Panc1 (cell line): ENCODE results near the gene LVRN. TPM values are rescaled to one million over a fixed set of nuclear protein-coding genes. Genes with fewer than 3 reads are reported as not detected.

Experiments used
- ATAC-seq: fragments of 200-7000 bp; cut with Tn5 transposase; 2 replicates; pipeline ENCODE4 v1.9.1; 2020; ENCODE audit warnings: mild to moderate bottlenecking, moderate library complexity
- BruUV-seq: library from RNA; stranded (reverse); fragments of 400-500 nt; replicated peaks from 2 replicates; lab custom pipeline; 2021; lab: Mats Ljungman, UMichigan
- CTCF ChIA-PET: fragments of 300-600 bp; sonication (Branson Sonifier 250); formaldehyde crosslinking; loops from one replicate; lab custom pipeline; 2022; ENCODE audit warnings: antibody characterized with exemption; lab: Charles Lee
- POLR2A ChIA-PET: fragments of 300-600 bp; sonication (Branson Sonifier 250); formaldehyde crosslinking; loops from one replicate; lab custom pipeline; 2022; ENCODE audit warnings: antibody characterized with exemption; lab: Charles Lee
- DNase-seq: peaks from one replicate; pipeline ENCODE4 v3.0.0-alpha.2; 2010; ENCODE audit warnings: low read depth, low spot score
- H3K27ac ChIP-seq: 2 replicates; pipeline ENCODE4 v1.5.1; 2011; ENCODE audit warnings: mild to moderate bottlenecking, low read length, inconsistent platforms
- H3K27me3 ChIP-seq: fragments of 200-500 bp; sonication (Bioruptor generic); 2 replicates; pipeline ENCODE4 v1.6.0; 2014; ENCODE audit warnings: low read length, inconsistent platforms; ENCODE audit not compliant: control insufficient read depth, insufficient read depth
- H3K36me3 ChIP-seq: fragments of 200-500 bp; sonication (Bioruptor generic); 2 replicates; pipeline ENCODE4 v1.5.1; 2014; ENCODE audit warnings: inconsistent platforms, mild to moderate bottlenecking, low read length, moderate library complexity; ENCODE audit not compliant: control insufficient read depth, insufficient read depth
- H3K4me1 ChIP-seq: 2 replicates; pipeline ENCODE4 v1.5.1; 2011; ENCODE audit warnings: inconsistent platforms, mild to moderate bottlenecking, low read length, moderate library complexity; ENCODE audit not compliant: control insufficient read depth, insufficient read depth
- H3K4me3 ChIP-seq, 2 experiments: 2 replicates each; pipeline ENCODE4 v1.5.1; 2011 to 2012; ENCODE audit warnings: low read depth in 2 of 2, low read length in 2 of 2, mild to moderate bottlenecking in 2 of 2, inconsistent platforms in 1 of 2, moderate library complexity in 1 of 2
- H3K9me3 ChIP-seq: fragments of 200-500 bp; sonication (Bioruptor generic); 2 replicates; pipeline ENCODE4 v1.5.1; 2014; ENCODE audit warnings: low read depth, mild to moderate bottlenecking, inconsistent platforms, low read length, moderate library complexity; ENCODE audit not compliant: control insufficient read depth, insufficient read depth
- POLR2AphosphoS5 ChIP-seq: IDR thresholded peaks from 2 replicates; pipeline ENCODE4 v1.6.1; 2012; ENCODE audit warnings: mild to moderate bottlenecking, low read depth, low read length, moderate library complexity
- REST ChIP-seq, 2 experiments: IDR thresholded peaks; 2 replicates each; pipeline ENCODE4 v1.6.1; 2011 to 2012; ENCODE audit warnings: low read depth in 2 of 2, control low read depth in 1 of 2, low read length in 1 of 2, mild to moderate bottlenecking in 1 of 2, moderate library complexity in 1 of 2; ENCODE audit not compliant: insufficient read depth in 1 of 2
- SIN3A ChIP-seq: IDR thresholded peaks from 2 replicates; pipeline ENCODE4 v1.6.1; 2012; ENCODE audit warnings: low read depth, mild to moderate bottlenecking, low read length, moderate library complexity, borderline replicate concordance; ENCODE audit not compliant: insufficient read depth
- TCF7L2 ChIP-seq: IDR thresholded peaks from 2 replicates; pipeline ENCODE4 v1.6.1; 2011; ENCODE audit warnings: mild to moderate bottlenecking, low read depth, low read length, inconsistent platforms
- in situ Hi-C: cut with HindIII; loops from 2 replicates; pipeline ENCODE4 v1.10.0; 2016; ENCODE audit warnings: low sequenced_read_pairs, low pct_unique_long_range_greater_than_20kb
- intact Hi-C: fragments of 100-400 bp; cut with micrococcal nuclease; formaldehyde crosslinking; loops from one replicate; pipeline ENCODE4 v1.10.0; 2022; ENCODE audit not compliant: unreplicated experiment
- total RNA-seq: library from RNA; stranded (reverse); gene quantifications from one replicate; pipeline ENCODE4 v1.2.1, GENCODE V29; 2021; ENCODE audit not compliant: unreplicated experiment
- TF ChIP-seq, protein P1 (sequence below): fragments of 450-650 bp; IDR thresholded peaks from 2 replicates; pipeline ENCODE4 v1.5.1; 2017; ENCODE audit warnings: mild to moderate bottlenecking

The LVRN gene
- total RNA-seq, 1 experiment from 2014 or later, result 0.08 TPM

- CTCF ChIA-PET, result no interaction called here
- Histone ChIP-seq H3K4me3 (no peak overlapping the region), H3K4me1 (no peaks in the 10 kb centered on the region), H3K36me3 (no peaks in the 10 kb centered on the region; the same call in 1 of the 2 replicates), H3K27ac (no peak overlapping the region), H3K27me3 (peaks cover 3% of the 10 kb centered on the region; the same call in 1 of the 2 replicates), H3K9me3 (no peaks in the 10 kb centered on the region)
- POLR2A ChIA-PET, result no interaction called here
- DNase-seq (no peak), ATAC-seq (no peak)
- intact Hi-C loops (no loop called here), in situ Hi-C loops (no loop called here)
- TF ChIP-seq REST (IDR thresholded peaks at IDR 0.05; ENCODE audit: insufficient read depth in 1 of 2, low read depth in 2 of 2, low read length in 1 of 2) (no peak), SIN3A (no peak), POLR2AphosphoS5 (no peak), TCF7L2 (no peak)
- TF ChIP-seq, protein P1, sequence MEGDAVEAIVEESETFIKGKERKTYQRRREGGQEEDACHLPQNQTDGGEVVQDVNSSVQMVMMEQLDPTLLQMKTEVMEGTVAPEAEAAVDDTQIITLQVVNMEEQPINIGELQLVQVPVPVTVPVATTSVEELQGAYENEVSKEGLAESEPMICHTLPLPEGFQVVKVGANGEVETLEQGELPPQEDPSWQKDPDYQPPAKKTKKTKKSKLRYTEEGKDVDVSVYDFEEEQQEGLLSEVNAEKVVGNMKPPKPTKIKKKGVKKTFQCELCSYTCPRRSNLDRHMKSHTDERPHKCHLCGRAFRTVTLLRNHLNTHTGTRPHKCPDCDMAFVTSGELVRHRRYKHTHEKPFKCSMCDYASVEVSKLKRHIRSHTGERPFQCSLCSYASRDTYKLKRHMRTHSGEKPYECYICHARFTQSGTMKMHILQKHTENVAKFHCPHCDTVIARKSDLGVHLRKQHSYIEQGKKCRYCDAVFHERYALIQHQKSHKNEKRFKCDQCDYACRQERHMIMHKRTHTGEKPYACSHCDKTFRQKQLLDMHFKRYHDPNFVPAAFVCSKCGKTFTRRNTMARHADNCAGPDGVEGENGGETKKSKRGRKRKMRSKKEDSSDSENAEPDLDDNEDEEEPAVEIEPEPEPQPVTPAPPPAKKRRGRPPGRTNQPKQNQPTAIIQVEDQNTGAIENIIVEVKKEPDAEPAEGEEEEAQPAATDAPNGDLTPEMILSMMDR, result no peak
- no TSS peak for BruUV-seq
Measured at GRCh38 chr5:115968770-115969169, 6.5 kb downstream of the LVRN start.

- POLR2A ChIA-PET, result no interaction called here
- TF ChIP-seq REST (IDR thresholded peaks at IDR 0.05; ENCODE audit: insufficient read depth in 1 of 2, low read depth in 2 of 2, low read length in 1 of 2) (no peak), TCF7L2 (no peak), POLR2AphosphoS5 (no peak), SIN3A (no peak)
- TF ChIP-seq, protein P1, result no peak
- Histone ChIP-seq H3K4me1 (no peaks in the 10 kb centered on the region), H3K27me3 (no peaks in the 10 kb centered on the region), H3K4me3 (no peak overlapping the region), H3K27ac (no peak overlapping the region), H3K9me3 (no peaks in the 10 kb centered on the region), H3K36me3 (no peaks in the 10 kb centered on the region)
- intact Hi-C loops (no loop called here), in situ Hi-C loops (no loop called here)
- ATAC-seq, result no peak
- CTCF ChIA-PET, result no interaction called here
- no peak for DNase-seq
- no TSS peak for BruUV-seq
Measured at GRCh38 chr5:115977096-115977495, 14.8 kb downstream of the LVRN start.
